Pancreas (tissue), 10 donors: Measurements from ENCODE around the gene NTNG2. TPM values are rescaled to one million over a fixed set of nuclear protein-coding genes. Genes with fewer than 3 reads are reported as not detected.

ENCODE experiments used
- ATAC-seq, 4 donors: fragments of 200-7000 bp; cut with Tn5 transposase; one replicate each; pipeline versions ENCODE4 v1.8.0 to v1.9.1; 2020; ENCODE audit warnings: mild to moderate bottlenecking in 4 of 4, moderate library complexity in 4 of 4
- DNase-seq, 6 donors: peaks; one replicate each; pipeline ENCODE4 v3.0.0-alpha.2; 2020
- FAIRE-seq: peaks from 2 replicates; lab custom pipeline; 2012; peaks lifted over from hg19 to GRCh38; lab: Jason Lieb, UNC
- H3K27ac ChIP-seq, 4 donors: fragments of 200-600 bp; sonication (generic); 1 replicate in 3 of 4; 2 replicates in 1 of 4; pipeline versions ENCODE4 v1.5.0 to v1.8.0; 2020
- H3K27me3 ChIP-seq, 4 donors: fragments of 200-600 bp; one replicate each; pipeline ENCODE4 v1.8.0; 2021
- H3K36me3 ChIP-seq, 3 donors: fragments of 200-600 bp; sonication (generic) in 1 of 3; one replicate each; pipeline versions ENCODE4 v1.5.0 to v1.8.0; 2020 to 2021
- H3K4me1 ChIP-seq, 3 donors: fragments of 200-600 bp; one replicate each; pipeline ENCODE4 v1.8.0; 2021
- H3K4me3 ChIP-seq, 4 donors: fragments of 200-600 bp; sonication (generic) in 2 of 4; one replicate each; pipeline versions ENCODE4 v1.5.0 to v1.8.0; 2020 to 2021
- H3K9me3 ChIP-seq, 4 donors: fragments of 200-600 bp; one replicate each; pipeline ENCODE4 v1.8.0; 2021
- CTCF ChIP-seq, 4 donors: fragments of 200-600 bp; sonication (generic) in 3 of 4; IDR thresholded peaks; one replicate each; pipeline versions ENCODE4 v1.5.0 to v1.8.0; 2021; ENCODE audit warnings: antibody characterized with exemption in 4 of 4
- WGBS, 2 donors: extraction: QIAGEN DNeasy Blood & Tissue Kit; methylation state at CpG; one replicate each; pipeline ENCODE4 v1.1.7; 2013; 5-methylcytosine and 5-hydroxymethylcytosine counted together
- intact Hi-C, 3 donors: fragments of 100-400 bp; cut with DNase I; formaldehyde crosslinking; loops; one replicate each; pipeline versions ENCODE4 v1.11.1 to v1.14.2; 2022
- polyA plus RNA-seq, 2 donors: library from polyadenylated mRNA; stranded (reverse); fragments of 200-250 nt; gene quantifications; one replicate each; pipeline ENCODE4 v1.2.3, GENCODE V29; 2013
- total RNA-seq, 6 donors: library from RNA; stranded (reverse); fragmentation: NEBNext Ultra II Directional in 4 of 6; extraction: Animal tissue kit (Norgen Biotek cat#: 25700) in 4 of 6; gene quantifications; one replicate each; pipeline versions ENCODE4 v1.2.1 to v1.2.4, GENCODE V29; 2021 to 2023
- donor health status: healthy with polysubstance abuse.
- donor health status: DM: no; HTN: no; CAD: no; lungs with moderate emphysema.
- donor health status: DM: no; HTN: no; CAD: no.
- donor health status: control.
- donor health status: control.
- donor health status: Bipolar disorder and iron deficiency.
- donor health status: DM: yes; HTN: yes; CAD: no.
- donor health status: DM: no; HTN: no; CAD: no.
- donor health status: DM: no; HTN: no; CAD: no.
- donor health status: DM: yes; HTN: yes; CAD: no.

Gene NTNG2
- total and polyA plus RNA-seq, 8 donors, result 1.0 to 6.4 (median 2.4) TPM

- no peak for FAIRE-seq
- intact Hi-C loops, result loop anchor here in 2 of 3 donors (5.0 to 10.0 kb wide), 3 partner anchors 63 to 397 kb away; no protein-coding TSS in a partner anchor
- 66 to 77% methylated on average over 5 of the region's 5 CpGs for WGBS, 2 donors
- H3K9me3 ChIP-seq, result no peaks in the 10 kb centered on the region
- no peak for TF ChIP-seq CTCF (IDR thresholded peaks at IDR 0.05)
- H3K4me1 ChIP-seq, result no peaks in the 10 kb centered on the region
- DNase-seq, result no peak
- H3K36me3 ChIP-seq, result no peaks in the 10 kb centered on the region
- H3K27ac ChIP-seq, result no peak overlapping the region
- no peaks in the 10 kb centered on the region for H3K27me3 ChIP-seq
- no peak overlapping the region for H3K4me3 ChIP-seq
- no peak for ATAC-seq
Measured at GRCh38 chr9:132172185-132172584, 10.3 kb downstream of the NTNG2 start.

GRCh38 chr9:132175431-132175830 is 13.6 kb downstream of the NTNG2 start:
- WGBS, 2 donors, result 33 to 53% methylated on average over 14 of the region's 14 CpGs
- H3K36me3 ChIP-seq, result no peaks in the 10 kb centered on the region
- intact Hi-C loops, result loop anchor here in 2 of 3 donors (10.0 kb wide), 2 partner anchors 59 to 401 kb away; no protein-coding TSS in a partner anchor
- ATAC-seq (no peak), DNase-seq (no peak), FAIRE-seq (no peak)
- TF ChIP-seq CTCF (IDR thresholded peaks at IDR 0.05), result no peak
- H3K27me3 ChIP-seq, result no peaks in the 10 kb centered on the region
- H3K4me3 ChIP-seq, result no peak overlapping the region
- H3K4me1 ChIP-seq, result no peaks in the 10 kb centered on the region
- H3K9me3 ChIP-seq, result no peaks in the 10 kb centered on the region
- no peak overlapping the region for H3K27ac ChIP-seq

- ATAC-seq (no peak), FAIRE-seq (no peak), DNase-seq (no peak)
- intact Hi-C loops, result loop anchor here in 2 of 3 donors (10.0 kb wide), 2 partner anchors 58 to 402 kb away; no protein-coding TSS in a partner anchor
- 78 to 89% methylated on average over 5 of the region's 5 CpGs for WGBS, 2 donors
- Histone ChIP-seq H3K27me3 (no peaks in the 10 kb centered on the region), H3K4me1 (no peaks in the 10 kb centered on the region), H3K4me3 (no peak overlapping the region), H3K9me3 (no peaks in the 10 kb centered on the region), H3K27ac (no peak overlapping the region), H3K36me3 (no peaks in the 10 kb centered on the region)
- TF ChIP-seq CTCF (IDR thresholded peaks at IDR 0.05), result no peak
Measured at GRCh38 chr9:132176338-132176737, 14.5 kb downstream of the NTNG2 start.

- Histone ChIP-seq H3K27me3 (peaks cover 0 to 3% (median 0%) of the 10 kb centered on the region in 4 donors), H3K4me1 (no peaks in the 10 kb centered on the region), H3K36me3 (no peaks in the 10 kb centered on the region), H3K27ac (no peak overlapping the region), H3K9me3 (no peaks in the 10 kb centered on the region), H3K4me3 (no peak overlapping the region)
- WGBS, 2 donors, result 47 to 52% methylated on average over 19 of the region's 19 CpGs
- FAIRE-seq (no peak), DNase-seq (no peak), ATAC-seq (peak in 2 of 4 donors; percentile 55 to 62)
- intact Hi-C loops, result no loop called here
- no peak for TF ChIP-seq CTCF (IDR thresholded peaks at IDR 0.05)
Measured at GRCh38 chr9:132181796-132182313, 20.0 kb downstream of the NTNG2 start.
